HG03457 (cell line): ENCODE results near the gene GINM1.

Experiments used
- ATAC-seq: cut with Tn5 transposase; IDR thresholded peaks from one replicate; pipeline ENCODE4 v1.9.1; 2021; ENCODE audit warnings: moderate number of reproducible peaks; ENCODE audit not compliant: unreplicated experiment

GINM1 gene

GRCh38 chr6:149592983-149593382 is 26.8 kb downstream of the GINM1 start:
- no peak for ATAC-seq

GRCh38 chr6:149593408-149593807 is 27.2 kb downstream of the GINM1 start:
- ATAC-seq = no peak

DNA sequence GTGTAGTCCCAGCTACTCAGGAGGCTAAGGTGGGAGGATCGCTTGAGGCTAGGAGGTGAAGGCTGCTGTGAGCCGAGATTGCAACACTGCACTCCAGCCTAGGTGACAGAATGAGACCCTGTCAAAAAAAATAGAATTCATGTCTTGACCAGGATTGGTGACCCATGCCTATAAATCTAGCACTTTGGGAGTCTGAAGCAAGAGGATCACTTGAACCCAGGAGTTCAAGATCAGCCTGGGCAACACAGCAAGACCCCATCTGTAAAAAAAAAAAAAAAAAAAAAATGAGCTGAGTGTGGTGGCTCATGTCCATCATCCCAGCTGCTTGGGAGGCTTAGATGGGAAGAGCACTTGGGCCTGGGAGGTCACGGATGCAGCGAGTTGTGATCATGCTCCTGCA is 34.3 kb downstream of the GINM1 start:
- ATAC-seq = no peak

DNA sequence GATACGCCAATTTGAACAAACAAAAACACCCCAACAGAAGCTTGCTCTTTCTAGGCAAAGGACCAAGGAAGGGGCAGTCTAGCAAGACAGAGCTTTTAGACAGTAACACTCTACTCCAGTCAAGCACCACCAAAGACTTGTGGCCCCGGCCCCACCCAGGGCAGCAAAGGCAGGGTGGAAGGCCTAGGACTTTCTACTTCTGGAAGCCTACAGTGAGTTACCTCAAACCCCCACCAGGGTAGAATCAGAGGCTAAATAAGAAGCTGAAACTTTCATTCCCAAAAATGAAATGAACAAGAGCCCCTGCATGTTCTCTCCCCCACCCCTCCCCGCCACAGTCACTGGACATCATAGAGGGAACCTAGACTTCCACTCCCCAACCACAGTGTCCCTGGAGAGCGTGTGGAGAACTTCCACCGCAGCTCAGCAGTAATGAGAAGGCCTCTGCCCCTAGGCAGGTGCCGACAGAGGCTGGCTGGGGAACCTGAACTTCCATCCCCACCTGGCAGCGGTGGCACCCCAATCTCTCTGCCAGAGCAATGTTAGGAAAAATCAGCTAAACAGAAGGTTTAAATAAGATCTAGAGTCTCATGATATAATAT is 42.3 kb downstream of the GINM1 start:
- no peak for ATAC-seq

GRCh38 chr6:149614337-149614736 is 48.2 kb downstream of the GINM1 start:
- ATAC-seq = no peak

- no peak for ATAC-seq
Measured at GRCh38 chr6:149615805-149616204, 49.6 kb downstream of the GINM1 start.

- no peak for ATAC-seq
Measured at GRCh38 chr6:149627672-149628071, 61.5 kb downstream of the GINM1 start.

DNA sequence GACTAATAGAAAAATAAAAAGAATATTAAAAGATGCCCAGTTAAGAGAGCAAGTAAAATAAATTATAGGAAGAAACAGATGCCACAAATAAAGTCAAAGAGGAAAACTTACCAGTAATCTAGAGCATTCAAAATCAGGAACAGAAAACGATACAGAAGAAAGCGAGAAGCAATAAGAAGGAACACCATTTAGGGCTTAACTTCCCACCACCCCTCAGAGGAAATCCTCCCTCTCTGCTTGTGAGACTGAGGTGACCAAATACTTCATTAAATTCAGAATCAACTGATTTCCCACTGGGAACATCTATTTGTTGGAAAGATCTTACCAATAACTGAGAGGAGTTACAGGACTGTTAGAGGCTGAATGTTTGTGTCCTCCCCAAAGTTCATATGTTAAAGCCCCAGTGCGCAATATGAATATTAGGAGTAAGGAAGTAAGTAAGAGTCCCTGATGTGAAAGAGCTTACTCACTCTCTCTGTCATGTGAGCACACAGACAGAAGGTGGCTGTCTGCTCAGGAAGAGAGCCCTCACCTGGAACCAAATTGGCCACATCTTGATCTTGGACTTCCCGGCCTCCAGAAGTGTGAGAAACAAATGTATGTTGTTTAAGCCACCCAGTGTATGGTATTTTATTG is 62.8 kb downstream of the GINM1 start:
- ATAC-seq = peak; percentile 68

GRCh38 chr6:149634315-149634714 is 68.1 kb downstream of the GINM1 start:
- ATAC-seq = no peak

- ATAC-seq = no peak
Measured at GRCh38 chr6:149636124-149636523, 69.9 kb downstream of the GINM1 start.
